NCI-H1694 (cell line): ENCODE data around the gene USP5.

Source experiments
- DNase-seq: peaks from one replicate; lab custom pipeline; 2025; lab: John Stamatoyannopoulos, UW

Gene USP5

DNA sequence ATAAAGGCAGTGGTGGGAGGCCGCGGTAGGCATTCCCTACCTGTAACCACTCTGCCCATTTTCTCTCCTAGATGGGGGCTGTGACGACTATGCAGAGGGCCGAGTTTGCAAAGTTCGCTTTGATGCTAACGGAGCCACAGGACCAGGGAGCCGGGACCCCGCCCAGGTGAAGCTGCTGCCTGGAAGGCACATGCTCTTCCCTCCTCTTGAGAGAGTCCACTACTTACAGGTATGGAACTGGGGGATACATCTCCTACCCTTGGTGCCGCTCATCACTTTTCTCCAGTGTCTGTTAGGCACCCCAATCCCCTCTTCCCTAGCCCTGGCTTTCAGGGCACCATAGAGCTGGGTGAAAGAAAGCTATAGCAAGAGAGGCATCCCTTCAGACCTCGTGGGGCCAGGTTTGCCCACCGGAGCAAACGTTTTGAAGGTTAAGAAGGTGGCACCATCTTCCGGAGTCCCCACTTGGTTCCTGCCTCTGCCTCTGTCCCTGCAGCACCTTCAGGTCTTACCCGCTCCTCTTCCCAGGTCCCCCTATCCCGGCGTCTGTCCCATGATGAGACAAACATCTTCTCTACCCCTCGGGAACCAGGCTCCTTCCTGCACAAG, 25.7 kb upstream of the USP5 start:
- no peak for DNase-seq

DNA sequence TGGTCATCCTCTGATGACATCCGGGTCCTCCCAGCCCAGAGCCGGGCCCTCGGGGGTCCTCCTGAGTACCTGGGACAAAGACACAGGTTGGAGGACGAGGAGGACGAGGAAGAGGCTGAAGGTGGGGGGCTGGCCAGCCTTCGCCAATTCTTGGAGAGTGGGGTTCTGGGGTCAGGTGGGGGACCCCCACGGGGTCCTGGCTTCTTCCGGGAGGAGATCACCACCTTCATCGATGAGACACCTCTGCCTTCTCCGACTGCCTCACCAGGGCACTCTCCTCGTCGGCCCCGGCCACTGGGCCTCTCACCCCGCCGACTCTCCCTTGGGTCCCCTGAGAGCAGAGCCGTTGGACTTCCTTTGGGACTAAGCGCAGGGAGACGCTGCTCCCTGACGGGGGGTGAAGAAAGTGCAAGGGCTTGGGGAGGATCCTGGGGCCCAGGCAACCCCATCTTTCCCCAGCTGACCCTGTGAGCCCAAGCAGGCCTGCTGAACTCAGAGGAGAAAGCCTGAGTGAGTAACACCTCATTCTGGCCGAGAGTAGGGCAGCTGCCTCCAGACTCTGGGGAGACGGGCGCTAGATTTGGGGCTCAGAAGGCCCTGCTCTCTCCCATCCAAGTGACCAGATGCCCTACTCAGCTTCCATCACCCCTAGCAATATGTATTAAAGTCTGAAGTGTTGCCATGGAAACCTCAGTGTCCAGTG, 25.1 kb upstream of the USP5 start:
- DNase-seq: no peak

DNA sequence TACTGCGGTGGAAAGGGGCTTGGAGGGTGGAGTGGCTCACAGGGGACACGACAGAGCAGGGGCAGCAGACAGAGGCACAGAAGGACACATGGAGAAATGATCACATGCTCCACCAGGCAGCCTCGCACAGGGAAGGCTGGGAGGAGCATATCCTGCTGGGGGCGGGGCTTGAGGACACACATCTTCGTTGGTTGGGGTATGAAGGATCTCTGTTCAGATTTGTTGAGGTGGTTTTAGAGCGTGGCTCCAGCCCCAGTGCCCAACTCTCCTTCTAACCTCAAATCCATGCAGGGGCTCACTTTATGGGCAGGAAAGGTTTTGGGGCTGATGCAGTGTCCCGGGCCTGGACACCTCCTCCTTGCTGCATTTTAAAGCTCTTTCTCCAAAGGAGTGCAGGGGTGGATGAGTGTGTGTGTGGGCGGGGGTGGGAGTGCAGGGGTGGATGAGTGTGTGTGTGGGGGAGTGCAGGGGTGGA, 24.5 kb upstream of the USP5 start:
- DNase-seq: peak; percentile 96

DNA sequence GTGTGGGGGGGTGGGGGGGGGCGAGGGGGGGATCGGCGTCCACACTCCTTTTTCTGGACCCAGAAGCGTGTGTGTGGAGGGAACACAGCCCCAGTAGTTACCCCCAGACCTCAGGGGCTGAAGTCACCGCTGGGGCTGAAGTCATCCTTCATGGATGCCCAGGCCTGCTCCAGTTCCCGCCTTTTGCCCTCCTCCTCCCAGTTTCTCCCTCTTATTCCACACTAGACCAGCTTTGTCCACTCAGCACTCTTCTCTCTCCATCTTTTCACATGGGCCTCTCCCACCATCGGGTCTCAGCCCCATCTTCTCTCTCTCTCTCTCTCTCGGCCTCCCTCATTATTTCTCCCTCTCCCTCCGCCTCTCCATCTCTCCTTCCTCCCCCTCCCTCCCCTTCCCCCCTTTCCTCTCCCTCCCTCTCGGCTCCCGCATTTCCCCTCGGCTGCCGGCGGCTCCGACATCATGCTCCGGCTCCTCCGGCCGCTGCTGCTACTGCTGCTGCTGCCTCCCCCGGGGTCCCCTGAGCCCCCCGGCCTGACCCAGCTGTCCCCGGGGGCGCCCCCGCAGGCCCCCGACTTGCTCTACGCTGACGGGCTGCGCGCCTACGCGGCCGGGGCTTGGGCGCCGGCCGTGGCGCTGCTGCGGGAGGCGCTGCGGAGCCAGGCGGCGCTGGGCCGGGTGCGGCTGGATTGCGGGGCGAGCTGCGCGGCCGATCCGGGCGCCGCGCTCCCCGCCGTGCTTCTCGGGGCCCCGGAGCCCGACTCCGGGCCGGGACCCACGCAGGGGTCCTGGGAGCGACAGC, 23.8 kb upstream of the USP5 start, which contains the start of gene P3H3:
TSS of gene P3H3 (plus strand) at position 426 of the 799 bp plus-strand sequence. CDS start at position 460, 34 bp downstream.
- DNase-seq: peak; percentile 45

DNA sequence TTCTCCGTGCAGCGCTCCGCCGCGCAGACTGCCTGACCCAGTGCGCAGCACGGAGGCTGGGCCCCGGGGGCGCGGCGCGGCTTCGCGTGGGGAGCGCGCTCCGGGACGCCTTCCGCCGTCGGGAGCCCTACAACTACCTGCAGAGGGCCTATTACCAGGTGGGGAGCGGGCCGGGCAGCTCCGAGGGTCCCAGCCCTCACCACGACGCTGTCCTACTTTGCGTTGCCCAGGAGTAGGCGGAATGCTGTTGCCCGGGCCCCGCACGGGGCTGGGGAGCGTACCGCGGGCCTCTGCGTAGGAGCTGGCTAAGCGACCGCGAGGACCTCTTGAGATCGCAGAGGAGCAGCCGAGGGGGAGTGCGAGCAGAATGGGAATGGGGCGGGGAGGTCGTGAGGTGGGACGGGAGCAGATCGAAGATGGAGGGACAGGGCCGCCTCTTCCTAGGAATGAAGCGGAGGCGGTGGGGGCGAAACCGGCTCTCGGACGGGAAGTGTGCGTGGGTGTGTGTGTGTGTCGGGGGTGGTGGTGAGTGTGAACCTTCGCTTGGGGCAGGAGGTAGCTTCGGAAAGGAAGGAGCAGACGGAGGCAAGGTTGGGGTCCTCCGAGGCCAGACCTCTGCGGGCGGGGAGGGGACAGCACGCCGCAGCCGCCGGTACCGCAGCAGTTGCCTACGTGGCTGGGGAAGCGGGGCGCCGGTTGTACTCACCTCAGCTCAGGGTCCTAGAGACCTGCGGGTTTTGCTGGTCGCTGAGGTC, 23.0 kb upstream of the USP5 start:
- DNase-seq: no peak

DNA sequence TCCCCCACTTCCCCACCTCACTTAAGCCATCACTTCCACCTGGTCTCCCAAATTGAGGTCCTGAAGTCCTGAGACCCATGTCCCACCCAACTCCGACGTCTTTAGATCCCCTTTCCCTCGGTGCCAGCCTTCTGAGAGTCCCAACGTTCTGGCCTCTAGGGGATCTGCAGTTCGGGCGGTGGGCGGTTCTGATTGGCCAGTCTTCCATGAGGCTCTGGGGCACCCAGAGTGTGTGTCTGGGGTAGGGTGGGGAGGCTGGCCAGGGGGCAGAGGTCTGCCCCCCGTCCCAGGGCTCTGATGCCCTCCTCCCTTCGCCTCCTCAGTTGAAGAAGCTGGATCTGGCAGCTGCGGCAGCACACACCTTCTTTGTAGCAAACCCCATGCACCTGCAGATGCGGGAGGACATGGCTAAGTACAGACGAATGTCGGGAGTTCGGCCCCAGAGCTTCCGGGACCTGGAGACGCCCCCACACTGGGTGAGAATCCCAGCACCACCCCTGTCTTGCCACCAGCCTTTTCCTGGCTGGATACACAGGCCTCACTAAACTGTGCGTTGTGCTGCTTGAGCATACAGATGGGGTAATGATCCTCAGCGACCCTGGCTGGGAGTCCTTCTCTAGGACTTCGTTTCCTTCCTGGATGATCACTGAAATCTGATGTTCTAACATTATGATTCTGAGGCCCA, 22.3 kb upstream of the USP5 start:
- DNase-seq: no peak

DNA sequence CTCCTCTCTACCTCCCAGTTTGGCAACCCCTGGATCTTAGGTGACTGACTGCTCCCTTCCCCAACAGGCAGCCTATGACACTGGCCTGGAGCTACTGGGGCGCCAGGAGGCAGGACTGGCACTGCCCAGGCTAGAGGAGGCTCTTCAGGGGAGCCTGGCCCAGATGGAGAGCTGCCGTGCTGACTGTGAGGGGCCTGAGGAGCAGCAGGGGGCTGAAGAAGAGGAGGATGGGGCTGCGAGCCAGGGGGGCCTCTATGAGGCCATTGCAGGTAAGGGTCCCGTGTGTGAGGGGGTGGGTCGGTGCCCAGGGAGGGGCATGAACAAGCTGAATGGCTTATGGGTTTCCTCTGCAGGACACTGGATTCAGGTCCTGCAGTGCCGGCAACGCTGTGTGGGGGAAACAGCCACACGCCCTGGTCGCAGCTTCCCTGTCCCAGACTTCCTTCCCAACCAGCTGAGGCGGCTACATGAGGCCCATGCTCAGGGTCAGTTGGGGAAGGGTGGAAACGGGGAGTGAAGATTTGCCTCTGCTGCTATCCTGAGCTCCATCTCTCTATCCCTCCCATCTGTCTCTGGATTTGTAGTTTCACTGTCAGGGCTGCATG, 21.6 kb upstream of the USP5 start:
- DNase-seq: no peak

DNA sequence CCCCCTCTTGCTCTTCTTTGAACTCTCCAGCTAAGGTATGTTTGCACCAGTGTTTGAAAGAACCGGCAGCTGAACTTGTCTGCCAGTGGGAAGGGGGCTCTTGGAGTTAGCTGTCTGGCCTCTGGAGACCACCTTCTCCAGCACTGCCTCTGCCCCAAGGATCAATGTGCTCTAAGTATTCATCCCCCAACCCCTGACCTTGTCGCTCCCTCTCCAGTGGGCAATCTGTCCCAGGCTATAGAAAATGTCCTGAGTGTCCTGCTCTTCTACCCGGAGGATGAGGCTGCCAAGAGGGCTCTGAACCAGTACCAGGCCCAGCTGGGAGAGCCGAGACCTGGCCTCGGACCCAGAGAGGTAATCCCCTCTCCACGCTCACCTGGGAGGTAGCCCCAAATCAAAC, 21.0 kb upstream of the USP5 start:
- DNase-seq: no peak

DNA sequence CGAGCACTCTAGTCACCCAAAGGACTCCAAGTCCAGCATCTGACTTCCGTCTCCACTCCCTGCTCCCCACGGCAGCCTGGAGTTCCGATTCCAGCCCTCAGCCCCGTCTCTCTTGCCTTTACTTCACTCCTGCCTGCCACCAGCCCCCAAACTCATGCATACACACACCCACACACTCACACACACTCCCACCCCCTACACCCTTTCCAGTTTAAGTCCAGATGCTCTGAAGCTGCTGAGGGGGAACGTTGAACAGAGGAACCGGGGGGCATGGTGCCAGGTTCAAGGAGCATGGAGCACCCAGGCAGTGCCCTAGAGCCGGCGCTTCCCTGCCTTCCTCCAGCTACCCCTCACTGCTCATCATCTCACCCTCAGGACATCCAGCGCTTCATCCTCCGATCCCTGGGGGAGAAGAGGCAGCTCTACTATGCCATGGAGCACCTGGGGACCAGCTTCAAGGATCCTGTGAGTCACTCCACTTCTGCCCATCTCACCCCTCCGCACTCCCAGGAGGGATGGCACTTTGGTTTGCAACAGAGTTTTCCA, 20.4 kb upstream of the USP5 start:
- DNase-seq: no peak

DNA sequence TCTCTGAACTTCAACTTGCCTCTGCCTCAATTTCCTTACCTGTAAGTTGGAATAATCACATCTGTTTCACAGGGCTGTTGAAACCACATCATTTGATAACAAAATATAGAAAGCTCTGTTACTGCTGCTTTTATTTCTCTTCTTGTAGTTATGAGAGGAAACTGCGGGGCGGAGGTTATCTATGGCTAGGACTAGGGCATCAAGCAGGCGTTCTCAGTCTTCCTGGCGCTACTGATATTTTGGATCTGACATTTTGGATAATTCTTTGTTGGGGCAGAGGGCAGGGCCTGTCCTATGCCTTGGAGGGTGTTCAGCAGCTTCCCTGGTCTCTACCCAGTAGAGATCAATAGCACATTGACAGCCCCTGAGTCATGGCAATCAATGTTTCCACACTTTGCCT, 19.8 kb upstream of the USP5 start:
- DNase-seq: no peak

DNA sequence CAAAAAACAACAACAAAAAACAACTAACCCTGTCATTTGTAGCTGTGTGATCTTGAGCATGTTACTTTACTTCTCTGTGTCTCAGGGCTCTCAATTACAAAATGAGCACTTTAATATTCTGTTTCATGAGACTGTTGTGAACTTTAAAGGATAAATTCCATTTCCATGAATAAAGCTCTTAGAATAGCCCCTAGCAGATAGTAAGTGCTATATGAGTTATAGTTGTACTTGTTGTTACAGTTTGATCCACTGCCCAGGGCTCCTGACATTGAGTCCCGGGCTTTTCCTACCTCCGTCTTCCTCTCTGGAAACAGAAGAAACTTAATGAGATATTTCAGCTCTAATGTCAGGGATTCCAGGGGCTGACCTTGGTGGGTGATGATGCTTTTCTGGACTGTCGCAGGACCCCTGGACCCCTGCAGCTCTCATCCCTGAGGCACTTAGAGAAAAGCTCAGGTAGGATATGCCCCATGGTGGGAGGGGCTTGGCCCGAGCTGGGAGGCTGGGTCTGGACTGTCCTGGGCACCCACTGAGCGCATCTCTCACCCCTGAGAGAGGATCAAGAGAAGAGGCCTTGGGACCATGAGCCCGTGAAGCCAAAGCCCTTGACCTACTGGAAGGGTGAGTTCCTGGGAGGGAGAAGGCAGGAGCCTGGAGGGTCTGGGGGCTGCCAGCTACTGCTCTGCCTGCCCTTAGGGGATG, 18.6 kb upstream of the USP5 start:
- DNase-seq: no peak

DNA sequence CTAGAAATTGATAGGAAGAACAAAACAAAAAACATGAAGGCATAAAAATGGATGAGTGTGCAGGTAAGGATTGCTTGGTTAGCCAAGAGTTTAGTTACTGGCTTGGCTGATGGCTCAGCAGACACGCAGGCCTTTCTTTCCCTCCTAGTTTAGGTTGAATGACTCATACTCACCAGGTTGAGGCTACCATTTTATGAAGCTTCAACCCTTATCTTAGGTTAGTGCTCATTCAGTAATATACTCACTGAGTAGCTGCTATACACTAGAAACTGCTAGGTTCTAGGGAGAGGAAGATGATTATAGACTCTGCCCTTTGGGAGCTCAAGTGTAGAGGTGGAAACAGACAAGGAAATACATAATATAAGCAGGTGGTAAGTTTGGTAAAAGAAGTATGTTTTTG, 17.7 kb upstream of the USP5 start:
- no peak for DNase-seq

DNA sequence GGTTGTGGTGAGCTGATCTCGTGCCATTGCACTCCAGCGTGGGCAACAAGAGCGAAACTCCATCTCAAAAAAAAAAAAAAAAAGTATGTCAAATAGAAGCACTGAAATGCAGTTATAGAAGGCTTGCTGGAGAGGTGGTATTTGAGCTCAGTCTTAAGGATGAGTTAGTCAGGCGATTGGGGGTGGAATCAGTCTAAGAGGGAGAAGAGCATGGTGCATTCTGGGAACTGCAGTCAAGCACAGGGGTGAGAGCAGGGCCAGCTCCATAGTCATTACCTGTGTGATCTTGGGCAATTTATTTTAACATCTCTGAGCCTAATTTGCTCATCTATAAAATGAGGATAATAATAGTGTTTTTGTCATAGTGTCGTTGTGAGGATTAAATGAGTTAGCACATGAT, 17.1 kb upstream of the USP5 start:
- DNase-seq: no peak

DNA sequence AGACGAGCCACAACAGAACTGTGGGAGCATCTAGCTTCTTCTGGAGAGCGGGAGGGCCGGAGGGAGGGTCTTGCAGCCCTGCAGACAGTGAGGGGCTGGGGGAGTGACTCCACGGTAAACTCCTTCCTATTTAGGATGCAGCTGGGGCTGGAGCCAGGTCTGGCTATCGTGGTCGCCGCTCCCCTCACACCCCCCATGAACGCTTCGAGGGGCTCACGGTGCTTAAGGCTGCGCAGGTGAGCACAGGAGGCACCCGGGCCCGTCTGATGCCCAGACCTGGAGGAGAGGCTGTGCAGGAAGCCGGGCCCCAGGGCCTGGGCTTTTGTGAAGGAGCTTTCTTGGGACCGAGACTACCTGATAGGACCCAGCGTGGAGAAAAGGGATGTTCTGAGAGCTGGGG, 15.1 kb upstream of the USP5 start:
- DNase-seq: no peak

DNA sequence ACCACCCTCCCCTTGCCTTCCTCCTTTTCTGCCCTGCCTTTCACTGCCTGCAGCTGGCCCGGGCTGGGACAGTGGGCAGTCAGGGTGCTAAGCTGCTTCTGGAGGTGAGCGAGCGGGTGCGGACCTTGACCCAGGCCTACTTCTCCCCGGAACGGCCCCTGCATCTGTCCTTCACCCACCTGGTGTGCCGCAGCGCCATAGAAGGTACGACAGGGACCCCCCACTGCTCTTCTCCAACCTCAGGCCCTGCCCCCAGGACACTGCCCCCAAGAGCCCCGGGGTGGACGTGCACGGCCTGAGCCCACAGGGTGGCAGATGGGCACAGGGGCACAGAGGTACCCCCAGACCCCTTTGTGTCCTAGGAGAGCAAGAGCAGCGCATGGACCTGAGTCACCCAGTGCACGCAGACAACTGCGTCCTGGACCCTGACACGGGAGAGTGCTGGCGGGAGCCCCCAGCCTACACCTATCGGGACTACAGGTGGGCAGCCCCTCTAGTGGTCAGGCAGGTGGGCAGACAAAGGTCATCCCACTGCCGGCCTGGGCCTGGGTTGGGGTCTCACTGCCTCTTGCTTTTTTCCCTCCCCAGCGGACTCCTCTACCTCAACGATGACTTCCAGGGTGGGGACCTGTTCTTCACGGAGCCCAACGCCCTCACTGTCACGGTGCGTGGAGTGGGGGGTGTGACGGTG, 14.4 kb upstream of the USP5 start:
- no peak for DNase-seq

DNA sequence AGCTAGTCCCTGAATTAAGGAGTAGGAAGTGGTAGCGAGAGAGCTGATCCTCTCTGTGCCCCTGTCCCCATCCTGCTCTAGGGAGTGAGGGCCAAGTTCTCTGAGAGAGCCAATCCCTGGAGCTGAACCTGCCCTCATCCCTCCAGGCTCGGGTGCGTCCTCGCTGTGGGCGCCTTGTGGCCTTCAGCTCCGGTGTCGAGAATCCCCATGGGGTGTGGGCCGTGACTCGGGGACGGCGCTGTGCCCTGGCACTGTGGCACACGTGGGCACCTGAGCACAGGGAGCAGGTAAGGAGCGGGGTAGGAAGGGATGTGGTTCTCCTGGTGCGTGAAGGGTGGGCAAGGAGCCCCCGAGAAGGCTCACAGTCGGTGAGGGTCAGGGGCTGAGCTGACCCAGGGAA, 13.1 kb upstream of the USP5 start:
- DNase-seq: no peak

DNA sequence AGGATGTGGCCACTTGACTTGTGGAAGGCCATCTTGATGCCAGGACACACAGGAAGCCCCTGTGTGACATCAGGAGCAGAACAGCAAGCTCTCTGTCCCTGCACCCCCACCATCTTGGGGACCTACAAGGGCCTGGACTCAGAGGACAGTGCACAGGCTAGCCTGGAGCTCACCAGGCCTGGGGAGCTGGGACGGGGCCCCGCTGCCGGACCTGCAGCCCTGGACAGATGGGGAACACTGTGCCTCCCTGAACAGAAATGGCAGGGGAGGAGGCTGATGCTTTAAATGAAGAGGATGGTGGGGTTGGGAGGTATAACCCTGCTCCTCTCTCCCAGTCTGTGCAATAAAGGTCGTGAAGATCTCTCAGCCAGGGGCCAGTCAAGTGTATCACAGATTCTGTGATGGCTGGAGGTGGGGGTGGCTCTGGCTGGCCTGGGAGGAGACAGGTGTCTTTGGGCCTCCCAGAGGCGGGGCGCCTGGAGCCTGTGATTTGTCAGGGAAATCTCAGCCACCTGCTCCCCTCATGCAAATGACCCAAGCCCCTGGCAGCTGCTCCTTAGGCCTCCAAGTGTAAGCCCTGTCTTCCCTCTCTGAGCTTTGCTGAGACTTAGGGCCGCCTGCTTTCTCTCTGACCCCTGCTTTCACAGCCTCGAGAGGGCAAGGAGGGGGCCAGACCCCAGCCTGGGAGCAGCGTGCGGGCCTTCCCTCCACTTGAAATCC, 12.3 kb upstream of the USP5 start:
- DNase-seq: no peak

DNA sequence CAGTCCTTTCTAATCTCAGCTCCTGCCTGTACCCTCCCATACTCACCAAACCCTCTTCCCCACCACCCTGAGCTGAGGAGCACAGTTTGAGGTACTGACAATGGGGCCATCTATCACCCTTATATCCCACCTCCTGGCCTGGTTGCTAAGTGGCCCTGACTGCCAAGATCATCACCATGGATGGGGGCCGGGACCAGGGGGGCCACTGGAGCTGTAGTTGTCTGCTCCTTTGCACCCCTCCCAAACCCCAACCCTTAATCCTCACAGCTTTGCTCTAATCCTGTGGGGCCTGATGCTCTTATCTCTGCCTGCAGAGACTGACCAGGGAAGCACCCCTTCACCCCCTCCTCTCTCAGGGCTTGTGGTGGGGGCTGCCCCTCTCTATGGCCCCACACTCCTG, 11.6 kb upstream of the USP5 start:
- DNase-seq: no peak
